ENCODE measurements around the gene NCCRP1.

NCCRP1 gene

GRCh38 chr19:39196860-39197562 lies at the start of gene NCCRP1:
NCCRP1 (plus strand) TSS chr19:39196964; CDS start chr19:39196983, 19 bp downstream.
- DNase-seq, result no peak

GRCh38 chr19:39147480-39147879 lies 49.3 kb upstream of the NCCRP1 start:
- no peak for DNase-seq

GRCh38 chr19:39148939-39149529 lies 47.7 kb upstream of the NCCRP1 start:
- DNase-seq, result no peak

- no peak for DNase-seq
Measured at GRCh38 chr19:39150235-39150634, 46.5 kb upstream of the NCCRP1 start.

- no peak for DNase-seq
Measured at GRCh38 chr19:39150807-39151600, 45.8 kb upstream of the NCCRP1 start.

- DNase-seq, result no peak
Measured at GRCh38 chr19:39152066-39152465, 44.7 kb upstream of the NCCRP1 start.

GRCh38 chr19:39154100-39154628 lies 42.6 kb upstream of the NCCRP1 start:
- DNase-seq, result no peak

GRCh38 chr19:39154629-39155100 lies 42.1 kb upstream of the NCCRP1 start:
- no peak for DNase-seq

GRCh38 chr19:39155114-39155700 lies 41.6 kb upstream of the NCCRP1 start:
- DNase-seq, result no peak

- DNase-seq, result no peak
Measured at GRCh38 chr19:39155741-39156140, 41.0 kb upstream of the NCCRP1 start.

- no peak for DNase-seq
Measured at GRCh38 chr19:39156326-39157230, 40.2 kb upstream of the NCCRP1 start.

- DNase-seq, result no peak
Measured at GRCh38 chr19:39157275-39157996, 39.3 kb upstream of the NCCRP1 start.

- DNase-seq, result no peak
Measured at GRCh38 chr19:39157997-39158389, 38.8 kb upstream of the NCCRP1 start.

GRCh38 chr19:39158646-39159260 lies 38.0 kb upstream of the NCCRP1 start:
- no peak for DNase-seq

- no peak for DNase-seq
Measured at GRCh38 chr19:39160523-39160861, 36.3 kb upstream of the NCCRP1 start.

GRCh38 chr19:39160889-39161672 lies 35.7 kb upstream of the NCCRP1 start:
- no peak for DNase-seq

GRCh38 chr19:39162441-39163043 lies 34.2 kb upstream of the NCCRP1 start:
- DNase-seq, result peak in 1 of 2 experiments; percentile 5

- no peak for DNase-seq
Measured at GRCh38 chr19:39163621-39164020, 33.1 kb upstream of the NCCRP1 start.

- DNase-seq, result no peak
Measured at GRCh38 chr19:39164289-39164688, 32.5 kb upstream of the NCCRP1 start.

- no peak for DNase-seq
Measured at GRCh38 chr19:39165857-39166256, 30.9 kb upstream of the NCCRP1 start.

Data from activated CD4-positive, alpha-beta T cell treated with anti-CD3 and anti-CD28 coated beads, Interleukin-2, amount 50 U/mL, for 4 hours (primary cell).